Measurements from ENCODE around the gene EBF3. TPM values are rescaled to one million over a fixed set of nuclear protein-coding genes. Genes with fewer than 3 reads are reported as not detected.

EBF3 gene
- total and polyA plus RNA-seq, 2 experiments from 2014 or later = 0.27 to 0.49 TPM

DNA sequence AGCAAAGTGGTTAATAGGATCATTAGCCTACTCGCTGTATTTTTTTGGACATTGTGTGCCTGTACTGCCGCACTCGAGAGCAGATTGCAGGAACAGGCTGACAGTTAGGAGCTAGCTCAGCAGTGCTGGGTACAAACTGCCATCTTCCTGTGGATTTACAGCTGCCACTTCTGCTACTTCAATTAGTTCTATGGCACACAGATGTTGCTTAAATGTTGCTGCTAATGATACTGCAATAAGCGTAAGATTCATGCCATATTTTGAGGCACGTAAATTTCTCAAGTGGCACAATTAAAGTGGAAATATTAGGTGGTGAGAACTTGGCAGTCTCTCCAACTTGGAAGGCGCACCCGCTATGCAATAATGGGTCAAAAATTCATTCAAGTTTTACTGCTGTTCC is 171.9 kb downstream of the EBF3 start (continued):
- no peak for TF ChIP-seq EZH2 (IDR thresholded peaks at IDR 0.05; ENCODE audit: low read depth, unreplicated experiment)
- TF ChIP-seq, protein P1, sequence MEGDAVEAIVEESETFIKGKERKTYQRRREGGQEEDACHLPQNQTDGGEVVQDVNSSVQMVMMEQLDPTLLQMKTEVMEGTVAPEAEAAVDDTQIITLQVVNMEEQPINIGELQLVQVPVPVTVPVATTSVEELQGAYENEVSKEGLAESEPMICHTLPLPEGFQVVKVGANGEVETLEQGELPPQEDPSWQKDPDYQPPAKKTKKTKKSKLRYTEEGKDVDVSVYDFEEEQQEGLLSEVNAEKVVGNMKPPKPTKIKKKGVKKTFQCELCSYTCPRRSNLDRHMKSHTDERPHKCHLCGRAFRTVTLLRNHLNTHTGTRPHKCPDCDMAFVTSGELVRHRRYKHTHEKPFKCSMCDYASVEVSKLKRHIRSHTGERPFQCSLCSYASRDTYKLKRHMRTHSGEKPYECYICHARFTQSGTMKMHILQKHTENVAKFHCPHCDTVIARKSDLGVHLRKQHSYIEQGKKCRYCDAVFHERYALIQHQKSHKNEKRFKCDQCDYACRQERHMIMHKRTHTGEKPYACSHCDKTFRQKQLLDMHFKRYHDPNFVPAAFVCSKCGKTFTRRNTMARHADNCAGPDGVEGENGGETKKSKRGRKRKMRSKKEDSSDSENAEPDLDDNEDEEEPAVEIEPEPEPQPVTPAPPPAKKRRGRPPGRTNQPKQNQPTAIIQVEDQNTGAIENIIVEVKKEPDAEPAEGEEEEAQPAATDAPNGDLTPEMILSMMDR (conservative IDR thresholded peaks at IDR 0.05; ENCODE audit: low read depth in 2 of 2) = no peak

DNA sequence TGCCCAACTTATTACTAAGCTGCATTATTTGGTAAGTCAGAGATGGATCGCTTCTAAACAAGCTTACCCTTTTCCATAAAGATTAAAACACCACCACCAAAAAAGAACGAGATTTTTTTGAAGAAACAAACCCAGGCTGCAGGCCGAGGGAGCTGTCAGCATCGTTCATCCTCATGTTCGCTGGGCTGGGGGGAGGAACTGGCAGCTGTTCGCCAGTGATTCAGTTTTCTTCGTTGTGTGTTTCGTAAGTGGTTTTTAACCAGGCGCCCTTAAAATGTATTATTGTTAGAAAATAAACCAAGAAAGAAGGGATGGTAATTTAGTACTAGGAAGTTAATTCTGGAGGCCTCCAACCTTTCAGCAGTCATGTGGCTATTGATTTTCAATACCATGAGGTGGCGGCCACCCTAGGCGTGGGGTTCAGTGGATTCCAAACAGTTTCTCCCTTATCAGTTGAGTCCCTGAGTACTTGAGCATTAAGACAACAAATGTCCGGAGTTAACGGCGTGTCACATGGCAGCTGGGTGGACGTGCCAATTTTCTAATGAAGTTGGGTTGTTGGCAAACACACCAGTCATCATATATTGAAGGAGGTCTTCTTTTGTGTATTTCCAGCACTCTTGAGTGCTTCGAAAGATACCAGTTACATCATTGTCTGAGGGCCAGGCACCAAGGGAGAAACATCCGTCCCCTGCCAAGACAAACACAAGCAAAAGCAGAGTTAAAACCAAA is 173.2 kb downstream of the EBF3 start:
- no peak overlapping the region for H3K4me3 Mint-ChIP-seq
- H3K4me3 ChIP-seq = no peak overlapping the region
- H3K36me3 ChIP-seq (ENCODE audit: insufficient read depth) = no peaks in the 10 kb centered on the region
- TF ChIP-seq POLR2AphosphoS5 (IDR thresholded peaks at IDR 0.05; ENCODE audit: low read depth) (no peak), EZH2phosphoT487 (IDR thresholded peaks at IDR 0.05; ENCODE audit: unreplicated experiment) (no peak), CREB1 (CRISPR knock-in tag; IDR thresholded peaks at IDR 0.05; ENCODE audit: low read depth) (no peak)
- TF ChIP-seq, protein P2, sequence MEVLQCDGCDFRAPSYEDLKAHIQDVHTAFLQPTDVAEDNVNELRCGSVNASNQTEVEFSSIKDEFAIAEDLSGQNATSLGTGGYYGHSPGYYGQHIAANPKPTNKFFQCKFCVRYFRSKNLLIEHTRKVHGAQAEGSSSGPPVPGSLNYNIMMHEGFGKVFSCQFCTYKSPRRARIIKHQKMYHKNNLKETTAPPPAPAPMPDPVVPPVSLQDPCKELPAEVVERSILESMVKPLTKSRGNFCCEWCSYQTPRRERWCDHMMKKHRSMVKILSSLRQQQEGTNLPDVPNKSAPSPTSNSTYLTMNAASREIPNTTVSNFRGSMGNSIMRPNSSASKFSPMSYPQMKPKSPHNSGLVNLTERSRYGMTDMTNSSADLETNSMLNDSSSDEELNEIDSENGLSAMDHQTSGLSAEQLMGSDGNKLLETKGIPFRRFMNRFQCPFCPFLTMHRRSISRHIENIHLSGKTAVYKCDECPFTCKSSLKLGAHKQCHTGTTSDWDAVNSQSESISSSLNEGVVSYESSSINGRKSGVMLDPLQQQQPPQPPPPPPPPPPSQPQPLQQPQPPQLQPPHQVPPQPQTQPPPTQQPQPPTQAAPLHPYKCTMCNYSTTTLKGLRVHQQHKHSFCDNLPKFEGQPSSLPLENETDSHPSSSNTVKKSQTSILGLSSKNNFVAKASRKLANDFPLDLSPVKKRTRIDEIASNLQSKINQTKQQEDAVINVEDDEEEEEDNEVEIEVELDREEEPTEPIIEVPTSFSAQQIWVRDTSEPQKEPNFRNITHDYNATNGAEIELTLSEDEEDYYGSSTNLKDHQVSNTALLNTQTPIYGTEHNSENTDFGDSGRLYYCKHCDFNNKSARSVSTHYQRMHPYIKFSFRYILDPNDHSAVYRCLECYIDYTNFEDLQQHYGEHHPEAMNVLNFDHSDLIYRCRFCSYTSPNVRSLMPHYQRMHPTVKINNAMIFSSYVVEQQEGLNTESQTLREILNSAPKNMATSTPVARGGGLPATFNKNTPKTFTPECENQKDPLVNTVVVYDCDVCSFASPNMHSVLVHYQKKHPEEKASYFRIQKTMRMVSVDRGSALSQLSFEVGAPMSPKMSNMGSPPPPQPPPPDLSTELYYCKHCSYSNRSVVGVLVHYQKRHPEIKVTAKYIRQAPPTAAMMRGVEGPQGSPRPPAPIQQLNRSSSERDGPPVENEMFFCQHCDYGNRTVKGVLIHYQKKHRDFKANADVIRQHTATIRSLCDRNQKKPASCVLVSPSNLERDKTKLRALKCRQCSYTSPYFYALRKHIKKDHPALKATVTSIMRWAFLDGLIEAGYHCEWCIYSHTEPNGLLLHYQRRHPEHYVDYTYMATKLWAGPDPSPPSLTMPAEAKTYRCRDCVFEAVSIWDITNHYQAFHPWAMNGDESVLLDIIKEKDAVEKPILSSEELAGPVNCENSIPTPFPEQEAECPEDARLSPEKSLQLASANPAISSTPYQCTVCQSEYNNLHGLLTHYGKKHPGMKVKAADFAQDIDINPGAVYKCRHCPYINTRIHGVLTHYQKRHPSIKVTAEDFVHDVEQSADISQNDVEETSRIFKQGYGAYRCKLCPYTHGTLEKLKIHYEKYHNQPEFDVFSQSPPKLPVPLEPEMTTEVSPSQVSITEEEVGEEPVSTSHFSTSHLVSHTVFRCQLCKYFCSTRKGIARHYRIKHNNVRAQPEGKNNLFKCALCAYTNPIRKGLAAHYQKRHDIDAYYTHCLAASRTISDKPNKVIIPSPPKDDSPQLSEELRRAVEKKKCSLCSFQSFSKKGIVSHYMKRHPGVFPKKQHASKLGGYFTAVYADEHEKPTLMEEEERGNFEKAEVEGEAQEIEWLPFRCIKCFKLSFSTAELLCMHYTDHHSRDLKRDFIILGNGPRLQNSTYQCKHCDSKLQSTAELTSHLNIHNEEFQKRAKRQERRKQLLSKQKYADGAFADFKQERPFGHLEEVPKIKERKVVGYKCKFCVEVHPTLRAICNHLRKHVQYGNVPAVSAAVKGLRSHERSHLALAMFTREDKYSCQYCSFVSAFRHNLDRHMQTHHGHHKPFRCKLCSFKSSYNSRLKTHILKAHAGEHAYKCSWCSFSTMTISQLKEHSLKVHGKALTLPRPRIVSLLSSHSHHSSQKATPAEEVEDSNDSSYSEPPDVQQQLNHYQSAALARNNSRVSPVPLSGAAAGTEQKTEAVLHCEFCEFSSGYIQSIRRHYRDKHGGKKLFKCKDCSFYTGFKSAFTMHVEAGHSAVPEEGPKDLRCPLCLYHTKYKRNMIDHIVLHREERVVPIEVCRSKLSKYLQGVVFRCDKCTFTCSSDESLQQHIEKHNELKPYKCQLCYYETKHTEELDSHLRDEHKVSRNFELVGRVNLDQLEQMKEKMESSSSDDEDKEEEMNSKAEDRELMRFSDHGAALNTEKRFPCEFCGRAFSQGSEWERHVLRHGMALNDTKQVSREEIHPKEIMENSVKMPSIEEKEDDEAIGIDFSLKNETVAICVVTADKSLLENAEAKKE (CRISPR knock-in tag; IDR thresholded peaks at IDR 0.05) = no peak
- H3K4me1 ChIP-seq (ENCODE audit: insufficient read depth) = no peaks in the 10 kb centered on the region
- ATAC-seq (no peak), DNase-seq (ENCODE audit: low spot score) (no peak)
- H3F3A ChIP-seq (replicated peaks; ENCODE audit: low read depth) = no peaks in the 10 kb centered on the region
- H3K27ac ChIP-seq (ENCODE audit: low read depth) = no peak overlapping the region
- H4K20me1 ChIP-seq (replicated peaks; ENCODE audit: insufficient read depth) = no peaks in the 10 kb centered on the region
- H2AFZ ChIP-seq = no peak overlapping the region
- H3K79me2 ChIP-seq (replicated peaks; ENCODE audit: insufficient read depth) = no peaks in the 10 kb centered on the region
- H3K27me3 Mint-ChIP-seq (ENCODE audit: insufficient read depth, low read depth, poor library complexity) = peaks cover 5% of the 10 kb centered on the region
- H3K27ac Mint-ChIP-seq = no peak overlapping the region
- no peaks in the 10 kb centered on the region; the same call in 2 of the 3 replicates for H3K4me1 Mint-ChIP-seq
- no peaks in the 10 kb centered on the region for H3K36me3 Mint-ChIP-seq (ENCODE audit: low read depth)
- H3K4me2 ChIP-seq = no peak overlapping the region
- no peaks in the 10 kb centered on the region for H3K27me3 ChIP-seq (ENCODE audit: insufficient read depth)
- no peaks in the 10 kb centered on the region; the same call in 2 of the 3 replicates for H3K9me3 Mint-ChIP-seq
- H3K9me2 ChIP-seq (ENCODE audit: insufficient read depth) = no peaks in the 10 kb centered on the region
